IMR-90 (cell line): Measurements from ENCODE around the gene TPM4. TPM values are rescaled to one million over a fixed set of nuclear protein-coding genes. Genes with fewer than 3 reads are reported as not detected.

Source experiments
- MAFK ChIP-seq: IDR thresholded peaks from 2 replicates; pipeline ENCODE4 v1.6.1; 2012; ENCODE audit warnings: low read depth, low read length, improper control_type of control experiment
- POLR2A ChIP-seq: IDR thresholded peaks from 2 replicates; pipeline ENCODE4 v1.6.1; 2012; ENCODE audit warnings: mild to moderate bottlenecking, low read depth, low read length
- RAD21 ChIP-seq: IDR thresholded peaks from 2 replicates; pipeline ENCODE4 v1.6.1; 2012; ENCODE audit warnings: low read length, improper control_type of control experiment
- RCOR1 ChIP-seq: IDR thresholded peaks from 2 replicates; pipeline ENCODE4 v1.6.1; 2012; ENCODE audit warnings: mild to moderate bottlenecking, low read length, improper control_type of control experiment; ENCODE audit not compliant: insufficient replicate concordance
- polyA plus RNA-seq, 3 experiments: library from polyadenylated mRNA; depleted of rRNA; stranded (reverse); fragments of >200 nt; gene quantifications; 2 replicates each; pipeline ENCODE4 v1.2.3, GENCODE V29; 2012; ENCODE audit warnings: low replicate concordance in 1 of 3
- total RNA-seq: library from RNA; depleted of rRNA; stranded (reverse); fragments of >200 nt; gene quantifications from 2 replicates; pipeline ENCODE4 v1.2.3, GENCODE V29; 2012

The TPM4 gene
- total and polyA plus RNA-seq, 2 of the 4 experiments (the other 2 are of a cell fraction) = 1,075 to 1,160 TPM

- no peak for TF ChIP-seq MAFK
- no peak for TF ChIP-seq POLR2A
- TF ChIP-seq RAD21 = peak; percentile 54
- TF ChIP-seq RCOR1 = no peak
Measured at GRCh38 chr19:16111160-16111908, 35.0 kb downstream of the TPM4 start, which contains the start of gene RAB8A (continued).
